Brain pericyte (primary cell): ENCODE results near the gene AXIN2.

Source experiments
- DNase-seq: peaks from one replicate; pipeline ENCODE4 v3.0.0-alpha.2; 2012; ENCODE audit warnings: low read depth, low spot score

Gene AXIN2

GRCh38 chr17:65584604-65585521 lies 23.4 kb upstream of the AXIN2 start:
- no peak for DNase-seq

- DNase-seq, result no peak
These were observed 22.6 kb upstream of the AXIN2 start for GRCh38 chr17:65583921-65584603.

DNA sequence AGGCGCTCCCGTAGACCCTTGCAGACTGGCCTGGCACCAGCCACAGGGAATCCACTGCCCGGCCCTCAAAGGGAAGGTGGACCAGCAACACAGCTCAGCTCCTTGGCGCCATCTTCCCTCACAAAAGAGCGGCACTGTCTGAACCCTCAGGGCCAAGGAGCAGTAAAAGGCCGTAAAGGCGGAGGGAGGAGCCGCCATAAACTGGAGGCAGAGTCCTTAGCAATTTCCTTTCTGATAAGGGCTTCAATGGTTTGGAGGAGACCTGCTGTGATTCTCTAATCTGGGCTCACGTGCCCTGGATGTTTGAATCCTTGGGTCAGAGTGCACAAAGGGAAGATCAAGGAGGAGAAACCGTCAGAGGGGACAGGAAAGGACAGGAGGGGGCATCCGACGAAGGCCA lies 15.5 kb upstream of the AXIN2 start:
- no peak for DNase-seq

DNA sequence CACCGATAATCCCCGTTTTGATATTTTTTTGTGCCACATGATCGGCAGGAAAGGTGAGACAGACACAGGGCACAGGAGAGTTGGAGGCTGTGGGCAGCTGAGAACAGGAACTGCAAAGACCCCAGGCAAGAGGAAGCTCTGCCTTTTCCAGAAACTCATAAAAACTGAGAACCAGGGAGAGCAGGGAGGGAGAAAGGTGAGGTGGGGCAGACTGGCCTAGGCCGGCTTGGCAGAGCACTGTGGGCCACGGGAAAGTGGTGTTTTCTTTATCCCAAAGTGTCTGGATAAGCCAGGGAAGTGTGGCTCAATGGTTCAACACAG lies 11.8 kb upstream of the AXIN2 start:
- DNase-seq, result no peak

DNA sequence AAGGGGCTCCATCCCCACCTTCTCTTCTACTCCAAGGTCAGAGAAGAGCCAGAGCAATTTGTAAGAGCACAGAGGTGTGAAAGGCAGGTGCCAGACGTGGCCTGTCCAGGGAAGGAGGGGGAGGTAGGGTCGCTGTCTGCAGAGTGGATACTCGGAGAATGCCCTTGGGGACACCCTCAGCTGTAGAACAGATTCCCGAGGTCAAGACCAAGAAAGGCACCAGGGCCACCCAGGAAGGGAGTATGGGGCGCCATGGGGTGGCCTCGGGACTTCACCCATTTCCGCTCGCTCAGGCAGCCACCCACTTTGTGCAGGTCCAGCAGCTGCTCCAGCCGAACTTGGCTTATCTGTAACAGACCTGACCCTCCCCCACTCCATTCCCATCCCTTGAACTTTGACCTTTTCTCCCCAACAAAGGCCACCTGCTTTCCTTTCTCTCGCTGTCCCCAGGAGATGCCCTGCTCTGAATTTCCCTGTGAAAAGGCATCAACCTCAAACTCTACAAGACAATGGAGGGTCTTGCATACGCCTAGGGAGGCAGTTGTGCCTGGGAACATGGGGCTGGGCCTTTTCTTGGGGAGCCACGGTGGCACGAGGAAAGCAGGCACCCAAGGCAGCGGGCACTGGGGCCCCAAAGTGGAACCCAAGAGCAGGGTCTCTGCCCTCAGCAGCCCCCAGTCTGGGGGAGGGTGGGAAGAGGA lies 11.3 kb upstream of the AXIN2 start:
- DNase-seq, result no peak

GRCh38 chr17:65572186-65572580 lies 10.7 kb upstream of the AXIN2 start:
- DNase-seq, result no peak

DNA sequence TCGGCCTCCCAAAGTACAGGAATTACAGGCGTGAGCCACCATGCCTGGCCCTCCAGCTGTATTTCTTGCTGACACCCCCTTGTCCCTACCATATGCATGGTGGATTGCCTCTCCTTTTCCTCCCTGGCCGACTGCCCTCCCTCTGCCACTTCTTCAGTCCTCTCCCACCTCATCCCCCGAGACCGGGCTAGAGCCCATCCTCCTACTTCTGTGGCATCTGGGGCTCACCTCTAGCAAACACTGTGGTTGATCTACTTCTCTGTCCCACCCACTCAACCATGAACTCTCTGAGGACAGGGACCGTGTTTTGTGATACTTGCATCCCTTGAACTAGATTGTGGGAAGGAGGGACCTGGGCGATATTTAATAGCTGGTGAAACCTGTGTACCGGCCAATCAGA lies 7.5 kb upstream of the AXIN2 start:
- no peak for DNase-seq

GRCh38 chr17:65567566-65567965 lies 6.1 kb upstream of the AXIN2 start:
- no peak for DNase-seq

DNA sequence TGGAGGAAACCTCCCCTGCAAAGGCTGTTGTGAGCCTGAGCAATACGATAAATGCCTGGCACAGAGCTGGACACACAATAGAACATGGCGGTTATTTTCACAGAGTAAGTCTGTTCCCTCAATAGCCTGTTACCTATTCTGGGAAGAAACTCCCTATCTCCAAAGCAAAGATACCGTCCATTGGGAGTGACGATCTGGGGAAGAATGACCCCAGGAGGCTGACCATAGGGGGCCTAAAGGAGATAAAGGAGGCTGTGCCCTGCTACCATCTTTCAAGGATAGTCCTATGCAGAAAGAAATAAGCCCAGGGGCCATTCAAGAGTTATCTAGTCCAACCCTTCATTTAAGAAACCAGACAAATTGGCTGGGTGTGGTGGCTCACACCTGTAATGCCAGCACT lies 4.1 kb upstream of the AXIN2 start:
- no peak for DNase-seq

DNA sequence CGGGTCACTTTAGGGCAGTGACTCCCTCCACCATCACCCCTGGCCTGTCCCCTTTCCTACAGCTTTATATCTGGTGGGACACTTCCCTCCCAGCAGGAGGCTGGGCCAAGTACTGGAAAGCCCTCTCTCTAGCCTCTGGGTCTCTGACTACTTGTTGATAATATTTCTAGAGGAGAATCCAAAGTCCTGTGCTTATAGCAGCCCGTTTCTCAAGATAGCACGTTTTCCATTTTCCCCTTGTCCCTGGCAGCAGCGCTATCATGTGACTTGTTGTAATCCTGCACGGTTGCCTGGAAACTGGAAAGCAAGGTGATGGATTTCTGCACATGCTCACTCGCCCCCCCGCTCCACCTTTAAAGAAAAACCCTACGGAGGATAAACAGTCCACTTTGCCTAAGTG lies 3.3 kb upstream of the AXIN2 start:
- no peak for DNase-seq

DNA sequence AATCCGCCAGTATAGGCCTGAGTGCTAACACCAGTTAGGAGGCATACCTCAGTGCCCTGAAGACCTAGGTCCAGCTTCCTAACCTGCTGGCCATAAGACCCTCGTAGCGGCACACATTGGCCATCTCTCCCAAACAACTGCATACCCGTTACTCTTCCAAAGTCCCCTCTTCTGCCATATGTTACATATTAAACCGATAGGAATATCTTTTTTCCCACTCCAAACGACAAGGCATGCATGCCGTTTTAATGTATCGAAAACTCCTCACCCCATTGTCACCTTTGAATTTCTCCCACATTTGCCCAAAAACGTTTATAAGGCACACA lies 721 bp upstream of the AXIN2 start:
- no peak for DNase-seq

- no peak for DNase-seq
These were observed 608 bp downstream of the AXIN2 start for GRCh38 chr17:65560628-65561451.

- DNase-seq, result no peak
These were observed 1.4 kb downstream of the AXIN2 start for GRCh38 chr17:65559804-65560627.

GRCh38 chr17:65559461-65559803 lies 2.0 kb downstream of the AXIN2 start:
- no peak for DNase-seq

DNA sequence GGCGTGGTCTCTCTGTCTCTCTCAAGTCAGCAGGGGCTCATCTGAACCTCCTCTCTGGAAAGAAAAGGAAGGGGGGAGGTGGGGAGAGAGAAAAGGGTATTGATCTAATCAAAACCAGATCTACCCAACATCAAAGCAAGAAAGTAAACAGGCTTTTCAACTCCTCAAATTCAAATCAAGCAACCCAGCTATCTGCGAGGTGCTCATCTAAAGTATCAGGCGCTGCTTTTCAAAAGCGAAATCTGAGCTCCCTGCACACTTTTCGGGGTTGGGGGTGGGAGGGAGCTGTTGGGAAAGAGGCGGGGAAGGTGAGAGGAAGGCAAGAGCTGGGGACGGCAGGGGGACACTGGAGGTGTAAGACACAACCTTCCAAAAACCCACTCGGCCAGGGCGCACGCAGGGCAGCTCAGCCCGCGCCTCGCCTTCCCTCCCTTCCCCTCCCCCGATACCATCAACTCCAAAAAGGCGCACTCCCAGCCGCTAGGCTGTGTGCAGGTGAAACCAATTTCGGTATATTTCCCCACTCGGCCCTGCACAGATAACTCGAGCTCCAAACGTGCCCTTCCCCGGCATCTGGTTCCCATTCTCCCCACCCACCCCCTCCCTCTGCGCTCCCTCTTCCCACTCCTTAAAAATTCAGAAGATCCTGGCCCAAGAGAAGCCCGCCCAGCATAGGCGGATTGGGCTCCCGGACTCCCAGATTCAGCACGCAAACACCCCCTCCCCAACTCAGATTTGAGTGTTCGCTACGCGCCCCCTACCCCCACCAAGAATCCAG lies 2.6 kb downstream of the AXIN2 start:
- no peak for DNase-seq

- no peak for DNase-seq
These were observed 3.2 kb downstream of the AXIN2 start for GRCh38 chr17:65558311-65558682.

- no peak for DNase-seq
These were observed 3.8 kb downstream of the AXIN2 start for GRCh38 chr17:65557349-65558310.

DNA sequence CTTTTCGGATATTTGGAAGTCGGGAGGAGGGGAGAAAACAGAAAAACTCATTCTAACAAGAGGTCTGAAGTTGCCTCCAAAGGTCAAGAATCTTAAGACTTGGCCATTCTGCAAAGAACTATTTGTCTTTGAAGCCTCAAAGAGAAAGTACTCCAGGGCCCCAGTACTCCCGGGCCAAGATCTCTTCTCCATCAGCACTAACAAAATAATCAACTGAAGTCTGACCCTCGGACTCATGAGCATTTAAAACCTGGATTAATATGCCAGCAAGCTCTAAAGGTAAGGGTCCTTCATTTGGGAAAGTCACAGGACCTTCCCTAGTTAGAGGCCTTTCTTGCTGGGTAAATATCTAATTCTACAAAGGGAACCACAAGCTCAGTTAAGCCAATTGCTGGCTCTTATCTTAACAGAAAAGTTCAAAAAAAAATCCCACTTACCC lies 4.5 kb downstream of the AXIN2 start:
- no peak for DNase-seq
